ENCODE data around the gene MPPED2.

MPPED2 gene

DNA sequence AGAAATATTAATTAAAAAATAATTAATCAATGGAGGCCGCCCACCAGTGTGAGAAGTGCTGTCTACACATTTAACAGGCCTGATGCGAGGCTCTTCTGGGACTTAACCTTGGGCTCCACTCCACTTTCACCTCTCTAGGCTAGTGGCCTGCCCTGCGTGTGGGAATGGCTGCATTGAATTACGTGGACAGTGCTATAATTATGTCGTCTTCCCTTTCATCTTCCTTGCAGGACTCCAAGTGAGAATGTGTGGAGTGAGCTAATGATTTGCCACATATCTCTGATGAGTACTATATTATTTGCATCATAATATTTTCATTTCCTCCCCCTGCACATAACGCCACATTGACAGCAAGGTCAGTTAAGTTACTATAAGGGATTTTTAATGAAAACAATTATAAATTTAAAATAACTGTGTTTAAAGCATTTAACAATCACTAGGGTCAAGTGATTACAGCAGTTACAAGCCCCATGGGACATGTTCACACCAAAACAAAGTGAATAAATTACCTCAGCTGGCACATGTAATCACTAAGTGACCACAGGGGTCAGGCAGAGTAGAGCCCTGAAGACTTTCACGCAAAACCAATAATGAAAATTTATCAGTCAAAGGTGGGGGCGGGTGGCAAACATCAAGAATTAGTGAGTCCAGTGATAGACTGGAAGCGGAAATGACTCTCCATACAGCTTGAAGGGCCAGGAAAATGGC is 63.5 kb downstream of the MPPED2 start:
- no peak for DNase-seq

DNA sequence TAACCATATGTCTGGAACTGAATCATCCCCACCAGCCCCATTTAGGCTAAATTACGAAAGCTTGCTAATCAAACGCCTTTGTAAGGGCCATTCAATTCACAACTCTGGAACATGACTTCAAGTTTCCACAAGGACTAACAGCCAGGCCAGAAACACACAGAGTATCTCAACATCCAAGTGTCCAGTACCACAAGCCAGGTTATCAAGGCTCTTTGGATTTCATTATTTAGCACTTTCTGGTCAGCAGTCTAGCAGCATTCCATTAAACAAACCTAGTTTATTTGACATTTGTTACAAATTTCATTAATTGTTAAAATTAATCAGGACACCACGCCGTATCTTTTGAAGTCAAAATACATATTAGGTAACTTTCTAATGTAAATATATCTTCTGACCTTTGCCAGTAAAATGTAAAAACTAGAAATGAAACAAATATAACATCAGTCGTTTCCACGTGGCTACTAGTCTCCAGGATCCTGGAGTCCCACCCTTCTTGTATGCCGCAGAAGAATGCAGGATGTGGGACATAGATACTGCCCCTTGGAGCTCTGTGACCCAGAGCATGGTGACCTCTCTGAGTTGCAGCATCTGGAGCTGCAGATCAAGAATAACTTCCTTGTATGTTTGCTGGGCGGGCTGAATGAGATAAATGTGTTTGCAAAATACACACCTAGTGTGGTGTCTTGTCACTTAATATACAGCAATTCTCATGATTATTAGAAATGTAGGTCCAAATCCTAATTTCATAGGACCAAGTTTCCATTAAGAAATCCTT is 64.7 kb downstream of the MPPED2 start:
- DNase-seq, result no peak

DNA sequence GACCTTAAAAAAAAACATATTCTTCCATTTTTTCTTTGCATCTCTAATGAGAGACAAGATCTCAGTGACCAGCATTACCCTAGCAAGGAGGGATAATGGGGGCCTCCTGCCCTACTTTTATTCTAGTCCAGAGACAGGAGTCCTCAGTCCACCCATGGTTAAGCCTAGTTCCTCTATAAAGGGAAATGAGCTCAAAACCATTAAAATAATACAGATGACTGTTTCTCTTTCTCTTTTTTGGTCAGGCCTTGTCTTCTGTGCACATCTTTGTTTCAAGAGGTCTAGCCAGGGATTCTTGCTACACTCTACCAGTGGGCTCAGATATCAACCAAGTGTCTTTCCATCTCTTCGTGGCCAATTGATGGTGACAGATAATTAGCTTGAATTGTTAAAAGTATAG is 73.1 kb downstream of the MPPED2 start:
- DNase-seq, result no peak

DNA sequence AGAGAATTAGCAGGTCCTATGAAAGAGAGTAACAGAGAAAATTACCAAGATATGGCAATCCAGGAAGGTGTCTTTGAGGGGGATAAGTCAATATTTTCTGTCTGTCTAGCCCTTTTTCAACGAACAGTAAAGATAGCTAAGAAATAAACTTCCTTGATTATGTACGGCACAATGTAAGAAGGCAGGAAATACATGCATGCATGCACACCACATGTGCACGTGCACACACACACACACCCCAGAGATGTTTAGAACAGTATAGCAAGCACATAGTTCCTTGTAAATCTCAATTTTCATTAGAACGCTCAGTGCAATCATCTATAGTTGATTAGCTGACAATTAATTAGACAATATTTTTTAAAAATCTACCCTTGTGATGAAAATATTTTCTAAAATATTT is 74.7 kb downstream of the MPPED2 start:
- no peak for DNase-seq

GRCh38 chr11:30510750-30511149 is 75.4 kb downstream of the MPPED2 start:
- no peak for DNase-seq

DNA sequence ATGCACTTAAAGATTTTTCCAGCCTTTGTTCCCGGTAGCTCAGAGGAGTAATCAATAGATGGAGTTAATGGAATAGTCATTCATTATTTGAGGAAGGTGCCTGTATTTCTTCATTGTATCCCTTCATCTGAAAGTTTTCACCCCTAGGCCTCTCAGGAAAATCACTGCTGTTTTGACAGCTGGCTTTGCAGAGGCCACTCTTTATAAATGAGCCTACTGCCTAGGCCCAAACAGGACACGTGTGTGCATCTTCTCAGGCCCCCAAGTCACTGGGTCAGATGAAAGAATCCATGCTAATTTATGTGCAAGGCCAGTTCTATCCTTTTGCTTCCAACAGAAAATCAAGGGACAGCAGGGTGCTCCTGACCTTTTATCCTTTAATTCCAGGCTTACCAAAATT is 76.8 kb downstream of the MPPED2 start:
- no peak for DNase-seq

DNA sequence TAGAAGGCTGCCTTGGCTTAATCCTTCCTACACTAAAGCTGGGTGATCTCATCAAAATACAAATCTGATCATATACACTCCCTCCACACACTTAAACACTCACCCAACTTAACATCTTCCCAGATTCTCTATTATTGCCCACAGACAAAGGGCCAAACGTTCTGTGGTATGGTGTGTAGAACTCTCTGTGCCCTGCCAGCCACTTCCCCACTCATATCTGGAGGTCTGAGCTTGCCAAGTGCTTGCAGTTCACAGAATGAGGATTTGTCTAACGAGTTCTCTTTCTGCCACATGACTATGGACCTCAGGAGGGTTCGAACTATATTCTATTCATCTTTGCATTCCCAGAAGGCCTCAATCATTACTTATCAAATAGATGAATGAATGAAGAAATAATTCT is 77.6 kb downstream of the MPPED2 start:
- no peak for DNase-seq

DNA sequence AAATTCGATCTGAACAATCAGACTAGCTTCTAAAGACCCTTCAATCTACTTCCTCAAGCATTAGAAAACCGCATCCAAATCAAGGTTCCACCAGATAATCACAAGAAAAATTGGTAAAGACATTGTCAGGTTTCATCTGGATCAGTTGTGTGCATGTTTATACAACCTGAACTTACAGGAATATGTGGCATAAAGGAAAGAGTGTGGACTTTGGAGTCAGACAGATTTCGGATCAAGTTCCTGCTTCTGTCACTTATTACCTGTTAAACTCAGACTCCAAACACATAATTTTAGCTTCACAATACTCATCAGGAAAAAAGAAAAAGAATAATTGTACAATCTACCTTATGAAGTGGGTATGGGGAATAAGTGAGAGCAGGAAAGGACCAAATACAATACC is 80.5 kb downstream of the MPPED2 start:
- no peak for DNase-seq

GRCh38 chr11:30504468-30504867 is 81.7 kb downstream of the MPPED2 start:
- no peak for DNase-seq

DNA sequence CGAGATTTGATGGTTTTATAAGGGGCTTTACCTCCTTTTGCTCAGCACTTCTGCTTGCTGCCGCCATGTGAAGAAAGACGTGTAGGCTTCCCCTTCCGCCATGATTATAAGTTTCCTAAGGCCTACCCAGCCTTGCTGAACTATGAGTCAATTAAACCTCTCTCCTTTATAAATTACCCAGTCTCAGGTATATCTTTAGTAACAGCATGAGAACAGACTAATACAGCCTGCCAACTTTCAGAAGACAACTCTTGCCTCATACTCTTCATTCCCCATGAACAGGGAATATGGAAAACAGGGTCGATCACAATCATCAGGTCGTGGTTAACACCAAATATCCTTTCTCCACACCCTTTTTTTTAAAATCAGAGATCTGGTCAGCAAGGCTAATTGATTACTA is 83.0 kb downstream of the MPPED2 start:
- DNase-seq, result no peak

DNA sequence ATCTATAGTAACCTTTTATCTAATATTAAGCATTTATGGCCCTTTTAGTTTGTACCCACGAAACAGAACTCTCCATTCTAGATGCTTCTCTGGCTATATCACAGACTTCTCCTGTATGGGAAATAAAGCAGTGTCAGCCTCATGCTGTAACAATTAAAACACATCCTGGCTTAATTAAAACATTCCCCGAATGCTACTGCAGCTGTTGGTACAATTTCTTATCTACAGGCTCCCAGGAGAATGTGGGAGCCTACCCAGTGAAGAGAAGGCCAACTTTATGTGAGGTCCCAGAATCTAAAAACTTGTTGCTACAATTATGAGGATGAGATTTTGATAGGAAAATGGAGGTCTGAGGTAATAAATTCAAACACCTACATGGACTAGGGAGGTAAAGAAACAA is 83.8 kb downstream of the MPPED2 start:
- DNase-seq, result no peak

DNA sequence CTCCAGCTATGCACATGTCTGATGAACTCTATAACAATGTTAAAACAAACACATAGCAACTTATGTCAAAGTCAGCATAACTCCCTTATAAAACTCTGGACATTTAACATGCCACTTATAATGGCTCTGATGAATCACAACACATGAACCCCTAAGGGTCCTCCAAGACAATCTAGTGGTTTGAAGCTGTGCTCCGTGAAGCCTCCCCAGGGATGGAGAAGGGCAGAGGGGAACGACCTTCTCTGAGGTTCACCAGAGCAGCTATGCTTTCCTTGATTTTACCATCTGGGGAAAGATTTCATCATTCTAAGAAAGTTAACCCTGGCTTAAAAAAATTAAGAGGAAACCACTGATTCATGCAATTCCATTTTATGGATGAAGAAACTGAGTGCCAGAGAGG is 84.4 kb downstream of the MPPED2 start:
- no peak for DNase-seq

DNA sequence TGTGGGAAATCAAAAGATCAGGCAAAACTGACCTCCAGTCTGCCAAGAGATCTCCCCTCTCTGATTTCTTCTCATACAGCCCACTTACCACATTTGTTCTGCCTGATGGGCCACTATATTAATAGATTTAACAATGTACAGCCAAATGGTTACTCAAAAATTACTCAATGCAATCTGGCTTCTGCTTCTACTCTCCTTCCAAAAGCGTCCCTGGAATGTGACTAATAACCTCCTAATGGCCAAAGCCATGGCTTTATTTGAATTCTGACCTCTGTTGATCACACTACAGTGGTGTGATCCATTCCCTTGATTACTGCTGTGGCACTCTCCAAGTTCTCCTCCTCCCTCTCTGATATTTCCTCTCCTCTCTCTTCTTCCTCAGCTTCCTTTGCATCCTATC is 86.2 kb downstream of the MPPED2 start:
- no peak for DNase-seq

DNA sequence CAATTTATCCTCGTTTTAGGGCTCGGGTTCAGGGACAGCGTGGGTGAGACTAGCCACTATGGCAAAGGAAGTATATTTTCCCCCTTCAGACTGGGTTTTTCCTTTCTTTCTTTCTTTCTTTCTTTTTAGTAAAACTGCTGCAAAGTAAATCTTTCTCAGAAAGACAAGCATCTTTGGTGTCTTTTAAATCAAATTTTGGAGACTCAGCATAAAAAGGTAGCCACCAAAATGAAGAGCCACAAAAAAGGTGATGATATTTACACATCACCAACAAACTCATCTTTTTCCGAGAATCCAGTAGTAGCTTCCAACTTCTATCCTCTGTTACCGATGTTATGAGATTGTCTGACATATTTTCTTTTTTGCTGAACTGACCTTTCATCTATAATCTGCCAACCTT is 88.6 kb downstream of the MPPED2 start:
- DNase-seq, result no peak

- DNase-seq, result no peak
Measured at GRCh38 chr11:30496935-30497334, 89.2 kb downstream of the MPPED2 start.

DNA sequence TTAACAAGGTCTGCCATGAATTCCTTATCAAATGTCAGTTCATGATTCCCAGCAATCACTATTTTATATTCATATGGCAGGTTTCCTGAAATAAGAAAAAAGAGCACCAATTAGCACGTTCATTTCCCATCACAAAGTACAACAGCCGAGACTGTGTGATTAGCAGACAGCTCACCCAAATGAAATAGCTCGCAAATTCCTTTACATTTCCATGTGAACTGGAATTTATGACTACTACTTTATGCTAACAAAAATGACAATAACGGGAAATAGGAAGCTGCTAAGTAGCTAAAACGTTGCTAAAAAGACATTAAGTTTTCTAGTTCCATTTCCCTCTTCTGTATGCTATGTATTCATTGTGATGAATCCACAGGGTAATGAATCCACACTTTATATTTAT is 90.7 kb downstream of the MPPED2 start:
- no peak for DNase-seq

GRCh38 chr11:30489511-30489910 is 96.6 kb downstream of the MPPED2 start:
- DNase-seq, result no peak

DNA sequence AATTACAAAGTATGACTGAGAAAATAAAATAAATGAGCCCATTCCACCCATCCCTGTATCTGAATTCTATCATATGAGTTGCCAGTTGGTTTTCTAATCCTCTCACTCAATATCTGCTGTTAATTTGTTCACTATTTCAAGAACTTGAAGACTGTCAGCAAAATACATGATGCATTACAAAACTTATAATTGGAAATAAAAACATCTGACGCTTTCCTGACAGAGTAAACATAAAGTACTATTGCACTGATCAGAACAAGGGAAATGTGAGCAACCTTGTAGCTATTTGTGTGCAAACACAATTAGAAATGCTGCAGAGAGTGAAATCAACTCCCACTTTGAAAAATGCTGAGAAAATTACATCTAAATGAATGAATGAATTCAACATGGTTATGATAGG is 97.1 kb downstream of the MPPED2 start:
- DNase-seq, result no peak

- no peak for DNase-seq
Measured at GRCh38 chr11:30488304-30488998, 97.7 kb downstream of the MPPED2 start.

DNA sequence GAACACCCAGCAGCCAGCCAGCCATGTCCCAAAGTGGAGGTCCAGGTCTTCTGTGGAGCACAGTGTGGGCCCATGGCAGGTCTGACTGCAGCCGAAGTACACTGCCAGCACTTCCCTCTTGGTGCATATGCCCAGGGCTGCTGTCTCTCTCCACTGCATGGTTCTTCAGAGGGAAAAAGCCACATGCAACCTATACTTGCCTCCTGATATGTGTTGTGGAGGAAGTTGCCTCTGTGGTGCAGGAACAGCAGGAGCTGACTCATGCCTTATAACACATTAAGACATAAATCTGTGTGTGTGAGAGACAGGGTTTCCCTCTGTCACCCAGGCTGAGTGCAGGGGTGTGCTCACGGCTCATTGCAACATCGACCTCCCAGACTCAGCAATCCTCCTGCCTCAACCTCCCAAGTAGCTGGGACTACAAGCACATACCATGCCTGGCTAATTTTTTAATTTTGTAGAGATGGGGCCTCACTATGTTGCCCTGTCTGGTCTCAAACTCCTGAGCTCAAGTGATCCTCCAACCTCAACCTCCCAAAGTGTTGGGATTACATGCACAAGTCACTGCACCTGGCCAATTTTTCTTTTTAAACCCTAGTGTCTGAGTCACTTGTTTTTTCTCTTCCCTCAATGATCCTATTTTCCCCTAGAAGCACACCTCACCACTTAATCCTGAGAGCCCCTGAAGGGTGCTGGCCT is 98.8 kb downstream of the MPPED2 start:
- DNase-seq, result no peak

- DNase-seq, result no peak
Measured at GRCh38 chr11:30485756-30486155, 100.4 kb downstream of the MPPED2 start.

- no peak for DNase-seq
Measured at GRCh38 chr11:30485222-30485621, 100.9 kb downstream of the MPPED2 start.

- no peak for DNase-seq
Measured at GRCh38 chr11:30483056-30483455, 103.1 kb downstream of the MPPED2 start.

- no peak for DNase-seq
Measured at GRCh38 chr11:30481796-30482195, 104.4 kb downstream of the MPPED2 start.
